ENCODE measurements around the gene TRIM44. TPM values are rescaled to one million over a fixed set of nuclear protein-coding genes. Genes with fewer than 3 reads are reported as not detected.

TRIM44 gene
- total RNA-seq, 1 donor from 2014 or later, result 42.3 TPM

GRCh38 chr11:35787626-35788025 lies 125.1 kb downstream of the TRIM44 start:
- H3K4me1 ChIP-seq, result peaks cover 61% of the 10 kb centered on the region
- no peak for TF ChIP-seq CTCF (IDR thresholded peaks at IDR 0.05; ENCODE audit: borderline replicate concordance)
- no peak for DNase-seq
- H3K27ac ChIP-seq (replicated peaks), result no peak overlapping the region
- H3K4me3 ChIP-seq, result no peak overlapping the region
- intact Hi-C loops (cut with micrococcal nuclease), result no loop called here
- H3K27me3 ChIP-seq (ENCODE audit: low read depth), result no peaks in the 10 kb centered on the region
- no peaks in the 10 kb centered on the region for H3K36me3 ChIP-seq
- H3K9me3 ChIP-seq (replicated peaks), result no peaks in the 10 kb centered on the region

GRCh38 chr11:35791088-35791958 lies 128.7 kb downstream of the TRIM44 start:
- Histone ChIP-seq H3K27me3 (ENCODE audit: low read depth) (no peaks in the 10 kb centered on the region), H3K4me3 (no peak overlapping the region), H3K4me1 (peaks cover 56% of the 10 kb centered on the region), H3K27ac (replicated peaks) (no peak overlapping the region), H3K36me3 (no peaks in the 10 kb centered on the region), H3K9me3 (replicated peaks) (no peaks in the 10 kb centered on the region)
- DNase-seq, result no peak
- TF ChIP-seq CTCF (IDR thresholded peaks at IDR 0.05; ENCODE audit: borderline replicate concordance), result no peak
- intact Hi-C loops (cut with micrococcal nuclease), result no loop called here

- intact Hi-C loops (cut with micrococcal nuclease), result no loop called here
These were observed 129.7 kb downstream of the TRIM44 start for GRCh38 chr11:35792148-35792845.

GRCh38 chr11:35792846-35793192 lies 130.2 kb downstream of the TRIM44 start:
- H3K27me3 ChIP-seq (ENCODE audit: low read depth), result no peaks in the 10 kb centered on the region
- no peaks in the 10 kb centered on the region for H3K9me3 ChIP-seq (replicated peaks)
- intact Hi-C loops (cut with micrococcal nuclease), result no loop called here
- no peaks in the 10 kb centered on the region for H3K36me3 ChIP-seq
- peaks cover 46% of the 10 kb centered on the region for H3K4me1 ChIP-seq
- DNase-seq, result no peak
- H3K4me3 ChIP-seq, result no peak overlapping the region
- H3K27ac ChIP-seq (replicated peaks), result no peak overlapping the region
- no peak for TF ChIP-seq CTCF (IDR thresholded peaks at IDR 0.05; ENCODE audit: borderline replicate concordance)

More at GRCh38 chr11:35792148-35792845, 129.7 kb downstream of the TRIM44 start:
- DNase-seq, result no peak
- H3K27me3 ChIP-seq (ENCODE audit: low read depth), result no peaks in the 10 kb centered on the region
- TF ChIP-seq CTCF (IDR thresholded peaks at IDR 0.05; ENCODE audit: borderline replicate concordance), result no peak
- no peak overlapping the region for H3K4me3 ChIP-seq
- H3K36me3 ChIP-seq, result no peaks in the 10 kb centered on the region
- H3K9me3 ChIP-seq (replicated peaks), result no peaks in the 10 kb centered on the region
- no peak overlapping the region for H3K27ac ChIP-seq (replicated peaks)
- peaks cover 51% of the 10 kb centered on the region for H3K4me1 ChIP-seq

GRCh38 chr11:35794333-35794732 lies 131.8 kb downstream of the TRIM44 start:
- DNase-seq, result no peak
- no peaks in the 10 kb centered on the region for H3K27me3 ChIP-seq (ENCODE audit: low read depth)
- intact Hi-C loops (cut with micrococcal nuclease), result no loop called here
- TF ChIP-seq CTCF (IDR thresholded peaks at IDR 0.05; ENCODE audit: borderline replicate concordance), result no peak
- H3K4me1 ChIP-seq, result peaks cover 54% of the 10 kb centered on the region
- H3K4me3 ChIP-seq, result no peak overlapping the region
- H3K9me3 ChIP-seq (replicated peaks), result no peaks in the 10 kb centered on the region
- H3K36me3 ChIP-seq, result no peaks in the 10 kb centered on the region
- no peak overlapping the region for H3K27ac ChIP-seq (replicated peaks)
